Epidermal melanocyte (primary cell): ENCODE measurements around the gene ANKRD7.
"Not testable (repeated sequence)": the region's sequence is repeated elsewhere in the genome, so short reads cannot be mapped to it uniquely, and the experiment has no call there.

Experiments
- DNase-seq: peaks from one replicate; pipeline ENCODE4 v3.0.0; 2011; ENCODE audit warnings: low spot score; ENCODE audit not compliant: insufficient read length

The ANKRD7 gene

DNA sequence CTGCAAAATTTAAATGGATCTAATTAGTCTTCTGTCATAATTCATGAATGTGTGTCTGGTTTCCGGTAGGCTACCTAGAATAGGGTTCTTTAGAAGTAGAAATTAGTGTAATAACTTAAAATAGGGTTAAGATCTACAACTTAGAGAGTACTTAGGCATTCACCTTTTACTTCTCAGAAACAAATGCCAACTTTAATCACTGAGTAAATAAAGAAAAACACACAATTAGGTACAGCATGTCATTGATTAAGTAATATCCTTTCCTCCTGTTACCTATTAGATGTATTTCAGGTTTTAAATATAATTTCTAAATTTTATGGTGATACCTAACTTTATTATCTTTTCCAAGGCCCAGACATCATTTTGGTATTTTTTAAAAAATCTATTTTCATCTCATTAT lies 9.3 kb downstream of the ANKRD7 start:
- no peak for DNase-seq

DNA sequence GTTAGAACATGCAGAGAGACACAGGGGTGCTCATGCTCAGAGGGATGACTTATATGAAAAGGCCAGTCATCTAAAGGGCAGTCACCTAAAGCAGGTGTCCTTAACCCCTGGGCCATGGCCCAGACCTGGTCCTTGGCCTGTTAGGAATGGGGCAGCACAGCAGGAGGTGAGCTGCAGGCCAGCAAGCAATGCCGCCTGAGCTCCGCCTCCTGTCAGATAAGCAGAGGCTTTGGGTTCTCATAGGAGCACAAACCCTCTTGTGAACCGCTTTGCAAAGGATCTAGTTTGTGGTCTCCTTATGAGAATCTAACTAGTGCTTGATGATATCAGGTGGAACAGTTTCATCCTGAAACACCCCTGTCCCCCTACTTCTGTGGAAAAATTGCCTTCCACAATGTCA lies 14.5 kb downstream of the ANKRD7 start:
- no peak for DNase-seq

DNA sequence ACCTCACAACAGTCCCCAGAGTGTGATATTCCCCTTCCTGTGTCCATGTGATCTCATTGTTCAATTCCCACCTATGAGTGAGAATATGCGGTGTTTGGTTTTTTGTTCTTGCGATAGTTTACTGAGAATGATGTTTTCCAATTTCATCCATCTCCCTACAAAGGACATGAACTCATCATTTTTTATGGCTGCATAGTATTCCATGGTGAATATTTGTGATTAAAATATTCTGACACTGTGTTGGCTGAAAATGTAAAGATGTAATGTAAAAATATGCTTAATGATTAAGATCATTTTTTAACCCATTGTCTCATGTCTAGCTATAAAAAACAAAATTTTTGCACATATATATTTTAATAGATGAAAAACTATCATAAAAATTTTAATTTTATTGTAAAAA lies 15.8 kb downstream of the ANKRD7 start:
- DNase-seq: not testable (repeated sequence)

DNA sequence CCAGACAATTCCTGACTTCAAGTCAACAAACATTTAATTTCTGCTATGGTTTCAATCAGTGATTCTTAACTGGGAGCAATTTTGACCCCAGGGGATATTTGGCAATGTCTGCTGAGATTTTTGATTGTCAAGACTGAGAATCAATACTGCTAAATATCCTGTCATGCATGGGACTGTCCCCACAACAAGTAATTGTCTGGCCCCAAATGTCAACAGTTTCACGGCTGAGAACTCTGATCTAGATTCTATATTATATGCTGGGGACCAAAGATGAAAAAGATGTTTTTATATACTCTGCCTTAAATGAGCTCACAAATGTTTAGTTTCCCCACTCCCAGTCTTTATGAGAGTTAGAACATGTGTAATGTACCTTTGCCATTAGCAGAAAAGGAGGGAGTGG lies 19.2 kb downstream of the ANKRD7 start:
- no peak for DNase-seq

DNA sequence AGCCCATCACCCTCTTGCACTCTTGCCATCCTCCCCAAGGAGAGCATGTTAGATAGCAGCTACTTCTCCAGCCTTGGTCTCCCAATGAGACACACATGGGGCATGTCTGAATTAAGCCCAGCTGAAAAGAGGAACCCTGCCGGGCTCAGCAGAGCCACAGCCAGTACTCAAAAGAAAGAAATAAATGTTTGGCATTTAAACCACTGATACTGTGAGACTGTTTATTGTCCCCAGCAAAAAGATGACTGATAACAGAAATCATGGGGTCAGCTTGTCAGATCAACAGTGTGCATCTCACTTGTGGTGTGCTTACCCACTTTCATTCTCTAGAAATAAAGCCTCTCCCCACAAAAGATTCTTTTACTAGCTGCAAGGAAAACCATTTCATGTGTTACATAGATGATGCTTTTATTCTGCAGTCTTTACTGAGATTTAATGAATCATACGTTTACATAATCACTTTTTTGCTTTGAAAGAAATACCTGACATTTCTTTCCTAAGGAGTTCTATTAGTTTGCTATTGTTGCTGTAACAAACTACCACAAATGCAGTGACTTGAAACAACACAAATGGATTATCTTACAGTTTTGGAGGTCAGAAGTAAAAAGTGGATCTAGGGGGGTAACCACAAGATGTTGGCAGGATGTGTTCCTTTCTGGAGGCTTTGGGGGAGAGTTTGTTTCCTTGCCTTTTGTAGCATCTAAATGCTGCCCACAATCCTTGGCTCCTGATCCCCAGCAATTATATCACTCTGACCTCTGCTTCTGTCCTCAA lies 20.9 kb downstream of the ANKRD7 start:
- DNase-seq: no peak

DNA sequence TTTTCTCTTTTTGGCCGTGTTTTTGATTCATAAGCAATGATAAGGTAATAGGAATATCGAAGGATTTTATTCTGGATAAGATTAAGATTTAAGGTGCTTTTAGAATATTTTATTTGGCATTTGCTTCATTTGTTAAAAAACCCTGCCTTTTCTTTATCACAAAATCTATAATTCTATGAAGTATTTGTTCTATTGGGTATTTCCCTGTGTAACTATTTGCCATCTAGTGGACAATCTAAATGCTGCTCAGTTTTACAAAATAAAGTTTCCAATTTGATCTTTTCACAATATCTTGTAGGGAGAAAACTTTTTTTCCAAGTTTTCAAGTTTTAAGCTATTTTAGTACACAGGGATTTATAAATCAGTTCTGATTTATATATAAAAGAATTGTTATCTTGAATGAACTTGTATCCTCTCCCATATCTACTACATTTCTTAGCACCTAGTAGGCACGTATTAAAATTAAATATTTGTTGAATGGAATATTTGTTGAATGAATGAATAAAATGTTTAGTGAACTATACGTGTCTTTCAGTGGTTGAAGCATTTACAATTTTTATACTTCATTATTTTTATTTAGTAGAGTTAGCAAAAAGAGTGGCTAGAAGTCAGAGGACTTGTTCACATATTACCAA lies 26.5 kb downstream of the ANKRD7 start:
- no peak for DNase-seq

DNA sequence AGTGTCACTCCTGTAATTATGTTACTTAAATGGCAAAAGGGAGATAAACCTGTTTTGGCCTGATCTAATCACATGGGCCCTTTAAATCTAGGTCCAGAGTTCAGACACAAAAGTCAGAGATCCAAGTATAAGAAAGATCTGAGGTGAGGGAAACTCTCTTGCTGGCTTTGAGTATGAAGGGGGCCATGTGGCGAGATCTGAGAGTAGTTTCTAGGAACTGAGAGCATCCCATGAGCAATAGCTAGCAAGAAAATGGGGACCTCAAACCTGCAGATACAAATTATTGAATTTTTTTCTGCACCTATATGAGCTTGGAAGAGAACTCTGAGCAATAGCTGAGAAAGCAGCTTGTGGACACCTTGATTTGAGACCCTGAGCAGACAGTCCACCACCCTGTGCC lies 27.6 kb downstream of the ANKRD7 start:
- no peak for DNase-seq

- no peak for DNase-seq
Measured at GRCh38 chr7:118259115-118259514, 34.6 kb downstream of the ANKRD7 start.

GRCh38 chr7:118264836-118265235 lies 40.3 kb downstream of the ANKRD7 start:
- DNase-seq: no peak

GRCh38 chr7:118280319-118281012 lies 56.0 kb downstream of the ANKRD7 start:
- no peak for DNase-seq

GRCh38 chr7:118281196-118281595 lies 56.7 kb downstream of the ANKRD7 start:
- no peak for DNase-seq

DNA sequence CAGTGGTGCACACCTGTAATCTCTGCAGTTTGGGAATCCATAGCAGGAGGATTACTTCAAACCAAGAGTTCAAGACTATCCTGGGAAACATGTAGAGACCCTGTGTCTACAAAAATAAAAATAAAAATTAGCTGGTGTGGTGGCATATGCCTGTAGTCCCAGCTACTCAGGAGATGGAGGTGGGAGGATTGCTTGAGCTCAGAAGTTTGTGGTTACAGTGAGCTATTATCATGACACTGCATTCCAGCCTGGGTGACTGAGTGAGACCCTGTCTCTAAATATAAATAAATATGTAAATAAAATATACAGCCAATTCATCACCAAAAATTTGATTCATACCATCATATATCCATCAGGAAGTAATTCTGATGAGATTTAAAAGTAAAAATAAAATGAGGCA lies 60.9 kb downstream of the ANKRD7 start:
- no peak for DNase-seq

GRCh38 chr7:118286131-118286530 lies 61.6 kb downstream of the ANKRD7 start:
- DNase-seq: no peak

DNA sequence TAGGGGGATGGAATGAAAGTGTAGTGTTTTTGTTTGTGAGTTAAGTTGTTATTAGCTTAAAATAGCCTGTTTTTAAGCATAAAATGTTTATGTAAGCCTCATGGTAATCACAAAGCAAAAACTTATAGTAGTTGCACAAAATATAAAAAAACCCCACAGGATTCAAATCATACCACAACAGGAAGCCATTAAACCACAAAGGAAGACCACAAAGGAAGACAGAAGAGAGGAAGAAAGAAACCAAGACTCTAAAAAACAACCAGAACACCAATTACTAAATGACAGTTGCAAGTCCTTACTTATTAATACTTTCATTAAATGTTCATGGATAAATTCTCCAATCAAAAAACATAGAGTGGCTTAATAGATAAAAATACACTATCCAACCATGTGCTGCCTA lies 63.6 kb downstream of the ANKRD7 start:
- DNase-seq: no peak

DNA sequence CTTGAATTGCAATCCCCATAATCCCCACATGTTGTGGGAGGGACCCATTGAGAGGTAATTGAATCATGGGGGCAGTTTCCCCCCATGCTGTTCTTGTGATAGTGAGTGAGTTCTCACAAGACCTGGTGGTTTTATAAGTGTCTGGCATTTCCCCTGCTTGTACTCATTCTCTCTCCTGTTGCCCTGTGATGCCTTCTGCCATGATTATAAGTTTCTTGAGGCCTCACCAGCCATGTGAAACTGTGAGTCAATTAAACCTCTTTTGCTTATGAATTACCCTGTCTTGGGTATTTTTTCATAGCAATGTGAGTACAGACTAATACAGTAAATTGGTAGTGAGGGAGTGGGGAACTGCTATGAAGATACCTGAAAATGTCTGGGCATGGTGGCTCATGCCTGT lies 65.0 kb downstream of the ANKRD7 start:
- no peak for DNase-seq
